Spleen (tissue), 11 donors: ENCODE results near the gene MARCHF11. TPM values are rescaled to one million over a fixed set of nuclear protein-coding genes. Genes with fewer than 3 reads are reported as not detected.

Source experiments
- DNase-seq: peaks from one replicate; pipeline ENCODE4 v3.0.0-alpha.2; 2020
- H3K27ac ChIP-seq, 8 donors: fragments of 200-600 bp; sonication (generic) in 7 of 8; 1 replicate in 4 of 8; 2 replicates in 4 of 8; pipeline versions ENCODE4 v1.5.0 to v1.8.0; 2016 to 2021; ENCODE audit warnings: inconsistent platforms in 4 of 8, mild to moderate bottlenecking in 4 of 8, moderate library complexity in 1 of 8
- H3K27me3 ChIP-seq, 7 donors: fragments of 200-600 bp; sonication (generic) in 6 of 7; replicated peaks in 1 of 7; 1 replicate in 4 of 7; 2 replicates in 3 of 7; pipeline versions ENCODE4 v1.5.0 to v1.8.0; 2016 to 2021; ENCODE audit warnings: inconsistent platforms in 3 of 7, mild to moderate bottlenecking in 1 of 7
- H3K36me3 ChIP-seq, 6 donors: fragments of 200-600 bp; sonication (generic) in 5 of 6; 1 replicate in 4 of 6; 2 replicates in 2 of 6; pipeline versions ENCODE4 v1.5.0 to v1.8.0; 2016 to 2021; ENCODE audit warnings: inconsistent platforms in 2 of 6
- H3K4me1 ChIP-seq, 6 donors: fragments of 200-600 bp; sonication (generic) in 5 of 6; 1 replicate in 3 of 6; 2 replicates in 3 of 6; pipeline versions ENCODE4 v1.5.0 to v1.8.0; 2016 to 2021; ENCODE audit warnings: inconsistent platforms in 3 of 6
- H3K4me3 ChIP-seq, 8 donors: fragments of 200-600 bp; sonication (generic) in 7 of 8; 1 replicate in 4 of 8; 2 replicates in 4 of 8; pipeline versions ENCODE4 v1.5.0 to v1.8.0; 2016 to 2021; ENCODE audit warnings: inconsistent platforms in 4 of 8, mild to moderate bottlenecking in 4 of 8, moderate library complexity in 2 of 8
- H3K9me3 ChIP-seq, 8 donors: fragments of 200-600 bp; sonication (generic) in 7 of 8; 1 replicate in 4 of 8; 2 replicates in 4 of 8; pipeline versions ENCODE4 v1.5.0 to v1.8.0; 2016 to 2021; ENCODE audit warnings: inconsistent platforms in 4 of 8
- CTCF ChIP-seq, 11 experiments: fragments of 200-600 bp in 7 of 11; fragments of 450-650 bp in 4 of 11; sonication (generic) in 4 of 11; IDR thresholded peaks in 8 of 11; conservative IDR thresholded peaks in 3 of 11; 1 replicate in 7 of 11; 2 replicates in 4 of 11; pipeline versions ENCODE4 v1.4.0 to v1.8.0; 2016 to 2021; ENCODE audit warnings: antibody characterized with exemption in 11 of 11, inconsistent platforms in 4 of 11, mild to moderate bottlenecking in 1 of 11
- POLR2A ChIP-seq, 3 donors: fragments of 450-650 bp; IDR thresholded peaks; one replicate each; pipeline ENCODE4 v1.5.1; 2017; ENCODE audit warnings: antibody characterized with exemption in 3 of 3, mild to moderate bottlenecking in 1 of 3
- POLR2AphosphoS5 ChIP-seq, 3 donors: sonication (generic); formaldehyde crosslinking; IDR thresholded peaks; one replicate each; pipeline ENCODE4 v1.5.1; 2017; ENCODE audit warnings: antibody characterized with exemption in 3 of 3
- WGBS, 5 donors: extraction: QIAGEN DNeasy Blood & Tissue Kit in 3 of 5; methylation state at CpG; one replicate each; pipeline versions ENCODE4 v1.1.5 to v1.1.7; 2013 to 2018; 5-methylcytosine and 5-hydroxymethylcytosine counted together
- intact Hi-C: fragments of 100-400 bp; cut with DNase I; formaldehyde crosslinking; loops from one replicate; pipeline ENCODE4 v1.15.0; 2023; ENCODE audit warnings: low total_unique reads
- polyA plus RNA-seq, 3 donors: library from polyadenylated mRNA; stranded (reverse); fragments of 200-250 nt; gene quantifications; one replicate each; pipeline ENCODE4 v1.2.1, GENCODE V29; 2013
- total RNA-seq, 7 donors: library from RNA; depleted of rRNA in 3 of 7; stranded (reverse); fragments of >200 nt in 3 of 7; fragmentation: NEBNext Ultra II Directional in 4 of 7; extraction: Animal tissue kit (Norgen Biotek cat#: 25700) in 4 of 7; gene quantifications; one replicate each; pipeline versions ENCODE4 v1.1.0 to v1.2.1, GENCODE V29; 2016 to 2021
- donor health status: healthy with polysubstance abuse.
- donor health status: DM: no; HTN: no; CAD: no; lungs with moderate emphysema.
- donor health status: DM: no; HTN: no; CAD: no.
- donor health status: Bipolar disorder and iron deficiency.
- donor health status: healthy.
- donor health status: DM: no; HTN: no; CAD: no.
- donor health status: DM: yes; HTN: yes; CAD: no.

The MARCHF11 gene
- total and polyA plus RNA-seq, 10 donors, result not detected

- TF ChIP-seq POLR2AphosphoS5 (IDR thresholded peaks at IDR 0.05) (no peak), CTCF (IDR thresholded peaks at IDR 0.05 in 8 of 11, conservative IDR thresholded peaks at IDR 0.05 in 3 of 11) (no peak), POLR2A (IDR thresholded peaks at IDR 0.05) (no peak)
- H3K9me3 ChIP-seq, result peaks cover 0 to 8% (median 0%) of the 10 kb centered on the region in 8 donors
- H3K4me1 ChIP-seq, result no peaks in the 10 kb centered on the region
- H3K4me3 ChIP-seq, result no peak overlapping the region
- H3K27me3 ChIP-seq, result no peaks in the 10 kb centered on the region
- WGBS, 5 donors, result 64 to 92% (median 74%) methylated on average over 1 of the region's 1 CpG
- no peaks in the 10 kb centered on the region for H3K36me3 ChIP-seq
- H3K27ac ChIP-seq, result no peak overlapping the region
- DNase-seq, result no peak
- intact Hi-C loops, result no loop called here
Observed at GRCh38 chr5:16050414-16050813, 129.2 kb downstream of the MARCHF11 start.

- Histone ChIP-seq H3K4me3 (no peak overlapping the region), H3K36me3 (no peaks in the 10 kb centered on the region), H3K4me1 (no peaks in the 10 kb centered on the region), H3K27me3 (no peaks in the 10 kb centered on the region), H3K9me3 (peaks cover 0 to 8% (median 0%) of the 10 kb centered on the region in 8 donors), H3K27ac (no peak overlapping the region)
- TF ChIP-seq POLR2A (IDR thresholded peaks at IDR 0.05), result no peak
- no peak for TF ChIP-seq CTCF (IDR thresholded peaks at IDR 0.05 in 8 of 11, conservative IDR thresholded peaks at IDR 0.05 in 3 of 11)
- no peak for TF ChIP-seq POLR2AphosphoS5 (IDR thresholded peaks at IDR 0.05)
- DNase-seq, result no peak
- intact Hi-C loops, result no loop called here
- WGBS, 5 donors, result 81 to 100% (median 92%) methylated on average over 1 of the region's 1 CpG
Observed at GRCh38 chr5:16049761-16050160, 129.8 kb downstream of the MARCHF11 start.

- intact Hi-C loops, result no loop called here
- H3K27me3 ChIP-seq, result no peaks in the 10 kb centered on the region
- H3K4me3 ChIP-seq, result no peak overlapping the region
- H3K4me1 ChIP-seq, result no peaks in the 10 kb centered on the region
- TF ChIP-seq POLR2A (IDR thresholded peaks at IDR 0.05) (no peak), POLR2AphosphoS5 (IDR thresholded peaks at IDR 0.05) (no peak), CTCF (IDR thresholded peaks at IDR 0.05 in 8 of 11, conservative IDR thresholded peaks at IDR 0.05 in 3 of 11) (no peak)
- DNase-seq, result no peak
- H3K27ac ChIP-seq, result no peak overlapping the region
- H3K9me3 ChIP-seq, result peaks cover 0 to 8% (median 0%) of the 10 kb centered on the region in 8 donors
- H3K36me3 ChIP-seq, result no peaks in the 10 kb centered on the region
Observed at GRCh38 chr5:16048132-16048531, 131.5 kb downstream of the MARCHF11 start.

GRCh38 chr5:16043349-16043965, 136.1 kb downstream of the MARCHF11 start:
- Histone ChIP-seq H3K27ac (no peak overlapping the region), H3K36me3 (no peaks in the 10 kb centered on the region), H3K27me3 (no peaks in the 10 kb centered on the region), H3K4me3 (no peak overlapping the region), H3K4me1 (no peaks in the 10 kb centered on the region), H3K9me3 (peaks cover 0 to 10% (median 0%) of the 10 kb centered on the region in 8 donors)
- WGBS, 5 donors, result 69 to 85% (median 70%) methylated on average over 5 of the region's 5 CpGs
- intact Hi-C loops, result no loop called here
- TF ChIP-seq POLR2AphosphoS5 (IDR thresholded peaks at IDR 0.05) (no peak), POLR2A (IDR thresholded peaks at IDR 0.05) (no peak), CTCF (IDR thresholded peaks at IDR 0.05 in 8 of 11, conservative IDR thresholded peaks at IDR 0.05 in 3 of 11) (no peak)
- no peak for DNase-seq
